NCI-H1105 treated with DMSO at 0.1 percent for 48 hours (cell line): ENCODE data around the gene MIEN1.
A peak's percentile ranks its signal among the peaks of the same experiment; 100 is the strongest.
"Not testable (repeated sequence)": the region's sequence is repeated elsewhere in the genome, so short reads cannot be mapped to it uniquely, and the experiment has no call there.

Experiments
- DNase-seq: peaks from one replicate; lab custom pipeline; 2025; lab: John Stamatoyannopoulos, UW

The MIEN1 gene

GRCh38 chr17:39730095-39730921 is at the start of gene MIEN1:
Gene MIEN1, minus strand, starts transcription at chr17:39730532. Its CDS starts 37 bp downstream, at chr17:39730495.
- DNase-seq = peak; percentile 68

GRCh38 chr17:39777534-39778365 is 47.4 kb upstream of the MIEN1 start:
- no peak for DNase-seq

GRCh38 chr17:39776252-39776651 is 45.9 kb upstream of the MIEN1 start:
- no peak for DNase-seq

GRCh38 chr17:39775031-39775430 is 44.7 kb upstream of the MIEN1 start:
- no peak for DNase-seq

GRCh38 chr17:39774047-39774446 is 43.7 kb upstream of the MIEN1 start:
- no peak for DNase-seq

- DNase-seq = no peak
Observed at GRCh38 chr17:39772987-39773934, 42.9 kb upstream of the MIEN1 start.

- no peak for DNase-seq
Observed at GRCh38 chr17:39772415-39772814, 42.1 kb upstream of the MIEN1 start.

- no peak for DNase-seq
Observed at GRCh38 chr17:39769974-39770587, 39.7 kb upstream of the MIEN1 start.

- DNase-seq = no peak
Observed at GRCh38 chr17:39767147-39767546, 36.8 kb upstream of the MIEN1 start.

- no peak for DNase-seq
Observed at GRCh38 chr17:39765766-39766165, 35.4 kb upstream of the MIEN1 start.

- DNase-seq = no peak
Observed at GRCh38 chr17:39765175-39765574, 34.8 kb upstream of the MIEN1 start.

- not testable (repeated sequence) for DNase-seq
Observed at GRCh38 chr17:39764171-39764570, 33.8 kb upstream of the MIEN1 start.

- no peak for DNase-seq
Observed at GRCh38 chr17:39763051-39763820, 32.9 kb upstream of the MIEN1 start.

GRCh38 chr17:39761861-39762496 is 31.6 kb upstream of the MIEN1 start:
- DNase-seq = no peak

- no peak for DNase-seq
Observed at GRCh38 chr17:39759204-39759603, 28.9 kb upstream of the MIEN1 start.

GRCh38 chr17:39757931-39758873 is 27.9 kb upstream of the MIEN1 start:
- no peak for DNase-seq

GRCh38 chr17:39757176-39757662 is 26.9 kb upstream of the MIEN1 start:
- no peak for DNase-seq

GRCh38 chr17:39756380-39757079 is 26.2 kb upstream of the MIEN1 start:
- no peak for DNase-seq
